Upper lobe of right lung (tissue), 1 donor: ENCODE data around the gene EIF4G3. TPM values are rescaled to one million over a fixed set of nuclear protein-coding genes. Genes with fewer than 3 reads are reported as not detected.

Experiments used
- ATAC-seq: fragments of 200-7000 bp; cut with Tn5 transposase; one replicate; pipeline ENCODE4 v1.9.1; 2020; ENCODE audit warnings: mild to moderate bottlenecking, moderate library complexity
- DNase-seq: peaks from one replicate; pipeline ENCODE4 v3.0.0-alpha.2; 2020
- H3K27ac ChIP-seq: fragments of 200-600 bp; one replicate; pipeline ENCODE4 v1.8.0; 2022
- H3K27me3 ChIP-seq: fragments of 200-600 bp; one replicate; pipeline ENCODE4 v1.8.0; 2022; ENCODE audit warnings: mild to moderate bottlenecking
- H3K36me3 ChIP-seq: fragments of 200-600 bp; one replicate; pipeline ENCODE4 v1.8.0; 2022
- H3K4me1 ChIP-seq: fragments of 200-600 bp; one replicate; pipeline ENCODE4 v1.8.0; 2022
- H3K4me3 ChIP-seq: fragments of 200-600 bp; one replicate; pipeline ENCODE4 v1.8.0; 2022; ENCODE audit warnings: mild to moderate bottlenecking
- H3K9me3 ChIP-seq: fragments of 200-600 bp; one replicate; pipeline ENCODE4 v1.8.0; 2022
- CTCF ChIP-seq: fragments of 200-600 bp; IDR thresholded peaks from one replicate; pipeline ENCODE4 v1.8.0; 2022; ENCODE audit warnings: antibody characterized with exemption
- intact Hi-C: fragments of 100-400 bp; cut with DNase I; formaldehyde crosslinking; loops from one replicate; pipeline ENCODE4 v1.11.0; 2022
- total RNA-seq: library from RNA; stranded (reverse); fragmentation: NEBNext Ultra II Directional; extraction: Animal tissue kit (Norgen Biotek cat#: 25700); gene quantifications from one replicate; pipeline ENCODE4 v1.2.1, GENCODE V29; 2021
- donor health status: DM: no; HTN: yes; CAD: no; lungs with severe emphysema.

Gene EIF4G3
- total RNA-seq, 1 donor from 2014 or later: 44.5 TPM

GRCh38 chr1:20846461-20847374, 330.0 kb downstream of the EIF4G3 start:
- intact Hi-C loops: no loop called here
- Histone ChIP-seq H3K27me3 (no peaks in the 10 kb centered on the region), H3K4me3 (no peak overlapping the region), H3K9me3 (no peaks in the 10 kb centered on the region), H3K27ac (no peak overlapping the region), H3K36me3 (peaks cover 41% of the 10 kb centered on the region), H3K4me1 (no peaks in the 10 kb centered on the region)
- TF ChIP-seq CTCF: no peak
- no peak for DNase-seq
- no peak for ATAC-seq

GRCh38 chr1:20840731-20841130, 336.0 kb downstream of the EIF4G3 start:
- Histone ChIP-seq H3K9me3 (no peaks in the 10 kb centered on the region), H3K4me1 (no peaks in the 10 kb centered on the region), H3K27me3 (no peaks in the 10 kb centered on the region), H3K27ac (no peak overlapping the region), H3K36me3 (peaks cover 18% of the 10 kb centered on the region), H3K4me3 (no peak overlapping the region)
- no peak for TF ChIP-seq CTCF
- DNase-seq (no peak), ATAC-seq (peak; percentile 40)
- intact Hi-C loops: no loop called here

- TF ChIP-seq CTCF: no peak
- no peaks in the 10 kb centered on the region for H3K4me1 ChIP-seq
- no peak overlapping the region for H3K27ac ChIP-seq
- no peaks in the 10 kb centered on the region for H3K9me3 ChIP-seq
- no peaks in the 10 kb centered on the region for H3K27me3 ChIP-seq
- intact Hi-C loops: no loop called here
- H3K4me3 ChIP-seq: no peak overlapping the region
- DNase-seq (no peak), ATAC-seq (peak; percentile 52)
- H3K36me3 ChIP-seq: peaks cover 18% of the 10 kb centered on the region
Observed at GRCh38 chr1:20837554-20838192, 339.0 kb downstream of the EIF4G3 start.

- no peak overlapping the region for H3K27ac ChIP-seq
- ATAC-seq (no peak), DNase-seq (no peak)
- intact Hi-C loops: no loop called here
- no peaks in the 10 kb centered on the region for H3K4me1 ChIP-seq
- no peaks in the 10 kb centered on the region for H3K27me3 ChIP-seq
- peaks cover 18% of the 10 kb centered on the region for H3K36me3 ChIP-seq
- H3K9me3 ChIP-seq: no peaks in the 10 kb centered on the region
- no peak overlapping the region for H3K4me3 ChIP-seq
- no peak for TF ChIP-seq CTCF
Observed at GRCh38 chr1:20836230-20836629, 340.5 kb downstream of the EIF4G3 start.

GRCh38 chr1:20834780-20835179, 341.9 kb downstream of the EIF4G3 start:
- intact Hi-C loops: no loop called here
- Histone ChIP-seq H3K4me3 (no peak overlapping the region), H3K9me3 (no peaks in the 10 kb centered on the region), H3K27me3 (no peaks in the 10 kb centered on the region), H3K4me1 (no peaks in the 10 kb centered on the region), H3K36me3 (peaks cover 8% of the 10 kb centered on the region), H3K27ac (no peak overlapping the region)
- TF ChIP-seq CTCF: no peak
- ATAC-seq (no peak), DNase-seq (no peak)
